ENCODE data around the gene PKP2.

- TF ChIP-seq CEBPB (IDR thresholded peaks at IDR 0.05), result no peak
- no peak for TF ChIP-seq FOXM1 (IDR thresholded peaks at IDR 0.05; ENCODE audit: borderline replicate concordance, low read depth)
- TF ChIP-seq USF1 (IDR thresholded peaks at IDR 0.05), result no peak
These were observed 122.9 kb downstream of the PKP2 start for GRCh38 chr12:32773691-32774090.

All from Ishikawa (cell line).